Measurements from ENCODE around the gene CSDE1.

CSDE1 gene

GRCh38 chr1:114700036-114700600 lies 57.7 kb downstream of the CSDE1 start:
- no peak for DNase-seq

- DNase-seq: no peak
These were observed 61.0 kb downstream of the CSDE1 start for GRCh38 chr1:114696810-114697209.

GRCh38 chr1:114695430-114696058 lies 62.2 kb downstream of the CSDE1 start, which contains the start of gene AMPD1:
Gene AMPD1, minus strand, starts transcription at chr1:114695546. Its CDS starts 75 bp downstream, at chr1:114695471.
- DNase-seq: no peak

GRCh38 chr1:114694540-114695310 lies 63.1 kb downstream of the CSDE1 start:
- no peak for DNase-seq

- no peak for DNase-seq
These were observed 64.8 kb downstream of the CSDE1 start for GRCh38 chr1:114692947-114693346.

GRCh38 chr1:114691061-114691460 lies 66.7 kb downstream of the CSDE1 start:
- no peak for DNase-seq

- DNase-seq: no peak
These were observed 67.6 kb downstream of the CSDE1 start for GRCh38 chr1:114690148-114690547.

GRCh38 chr1:114688526-114688925 lies 69.3 kb downstream of the CSDE1 start:
- DNase-seq: no peak

- DNase-seq: no peak
These were observed 71.9 kb downstream of the CSDE1 start for GRCh38 chr1:114685851-114686250.

- DNase-seq: no peak
These were observed 80.1 kb downstream of the CSDE1 start for GRCh38 chr1:114677691-114678090.

GRCh38 chr1:114676115-114676514 lies 81.7 kb downstream of the CSDE1 start:
- no peak for DNase-seq

GRCh38 chr1:114671939-114672275 lies 85.9 kb downstream of the CSDE1 start:
- no peak for DNase-seq

GRCh38 chr1:114671011-114671938 lies 86.5 kb downstream of the CSDE1 start:
- no peak for DNase-seq

- no peak for DNase-seq
These were observed 87.4 kb downstream of the CSDE1 start for GRCh38 chr1:114670083-114671010.

GRCh38 chr1:114669562-114670082 lies 88.2 kb downstream of the CSDE1 start, which contains the start of gene DENND2C:
Gene DENND2C, minus strand, starts transcription at chr1:114670049. Its CDS starts 44,065 bp downstream, at chr1:114625984.
- no peak for DNase-seq

- no peak for DNase-seq
These were observed 88.8 kb downstream of the CSDE1 start for GRCh38 chr1:114668784-114669561.

GRCh38 chr1:114668373-114668772 lies 89.4 kb downstream of the CSDE1 start:
- no peak for DNase-seq

- no peak for DNase-seq
These were observed 90.8 kb downstream of the CSDE1 start for GRCh38 chr1:114666954-114667353.

All from SHP77 (cell line).